GM19025 (cell line): ENCODE results near the gene APH1A.
"Not testable (repeated sequence)": the region's sequence is repeated elsewhere in the genome, so short reads cannot be mapped to it uniquely, and the experiment has no call there.

Experiments
- ATAC-seq: cut with Tn5 transposase; IDR thresholded peaks from one replicate; pipeline ENCODE4 v1.9.1; 2021; ENCODE audit warnings: mild to moderate bottlenecking, low read depth, moderate library complexity; ENCODE audit not compliant: unreplicated experiment

The APH1A gene

DNA sequence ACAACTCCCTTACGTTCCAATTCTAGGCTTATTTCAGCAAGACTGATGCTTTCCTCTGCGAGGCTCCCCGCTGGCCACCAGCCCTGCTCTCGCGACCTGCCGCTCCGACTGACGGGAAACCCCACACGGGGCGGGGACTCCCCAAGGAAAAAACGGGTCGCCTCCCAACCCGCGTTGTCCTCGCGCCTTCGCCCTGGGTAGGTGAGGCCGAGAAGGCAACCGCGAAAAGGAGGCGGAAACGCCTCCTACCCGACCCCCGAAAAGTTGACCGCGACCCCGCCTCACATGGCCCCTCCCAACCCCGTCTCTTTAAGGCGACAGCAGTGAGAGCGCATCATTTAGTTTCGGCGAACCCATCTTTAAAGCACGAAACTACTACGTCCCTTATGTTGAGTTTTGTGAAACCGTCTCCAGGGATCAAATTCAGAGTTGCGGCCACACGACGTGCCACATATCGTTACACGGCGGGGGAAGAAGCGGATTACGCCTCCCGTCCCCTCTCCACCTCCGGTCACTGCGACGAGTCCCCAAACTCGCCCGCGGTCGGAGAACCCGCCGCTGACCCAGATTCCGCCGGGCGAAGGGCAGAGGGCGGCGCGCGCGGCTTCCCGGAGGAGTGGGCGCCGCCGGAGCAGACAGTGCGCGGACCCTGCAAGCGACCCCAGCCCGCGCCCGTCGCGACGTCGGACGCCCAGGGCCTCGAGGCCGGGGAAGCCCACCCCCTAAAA, 34.1 kb downstream of the APH1A start:
- peak; percentile 48 for ATAC-seq

DNA sequence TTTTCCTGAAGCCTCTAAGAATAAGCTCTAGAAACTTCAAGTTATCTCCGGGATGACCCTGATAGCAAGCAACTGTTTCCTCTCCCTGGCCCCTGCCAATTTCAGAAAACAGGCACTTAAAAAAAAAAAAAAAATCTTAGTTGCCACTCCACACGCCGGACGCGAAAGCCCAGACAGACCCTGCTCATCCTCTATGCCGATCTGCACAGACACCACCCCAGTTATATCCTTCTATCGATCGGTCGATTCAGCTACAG, 34.6 kb downstream of the APH1A start:
- no peak for ATAC-seq

DNA sequence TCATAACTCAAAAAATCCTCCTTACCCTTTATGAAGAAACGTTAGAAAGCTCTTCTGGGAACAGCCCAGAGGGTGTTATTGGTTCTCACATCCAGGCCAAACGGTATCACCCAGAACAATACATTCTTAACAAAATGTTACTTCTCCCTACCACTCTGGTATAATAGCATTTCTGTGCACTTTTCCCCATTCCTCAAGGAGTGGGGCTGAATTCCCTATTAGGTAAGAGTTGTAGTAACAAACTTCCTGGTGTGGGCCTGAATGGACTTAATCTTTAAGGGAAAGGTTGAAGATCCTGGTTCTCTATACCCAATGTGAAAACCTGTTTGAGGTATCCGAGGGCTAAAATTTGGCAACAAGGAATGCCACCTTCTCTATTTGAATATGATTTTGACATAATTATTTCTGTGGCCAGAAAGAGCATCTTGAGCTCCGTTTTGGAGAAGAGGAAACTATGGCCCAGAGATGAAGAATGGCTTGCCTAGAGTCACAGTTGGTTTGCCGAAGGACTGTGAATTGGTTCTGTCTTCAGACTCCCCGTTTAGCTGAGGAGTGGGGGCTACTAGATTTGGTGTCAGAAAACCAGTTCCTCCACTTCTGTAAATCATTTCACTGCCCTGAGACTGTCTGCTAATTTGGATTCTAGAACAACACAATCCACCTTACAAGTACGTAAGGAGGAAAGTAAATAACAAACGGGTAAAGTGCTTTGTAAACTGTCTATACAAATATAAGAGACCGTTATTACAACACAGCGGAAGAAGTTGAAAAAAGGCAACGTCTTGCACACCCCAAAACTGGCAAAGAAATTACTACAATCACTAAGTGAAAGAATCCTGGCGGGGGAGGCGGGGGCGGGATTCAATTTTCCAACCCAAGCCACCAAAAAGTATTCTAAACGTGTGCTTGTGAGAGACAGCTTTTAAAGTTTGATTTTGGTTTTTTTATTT, 35.2 kb downstream of the APH1A start:
- no peak for ATAC-seq

DNA sequence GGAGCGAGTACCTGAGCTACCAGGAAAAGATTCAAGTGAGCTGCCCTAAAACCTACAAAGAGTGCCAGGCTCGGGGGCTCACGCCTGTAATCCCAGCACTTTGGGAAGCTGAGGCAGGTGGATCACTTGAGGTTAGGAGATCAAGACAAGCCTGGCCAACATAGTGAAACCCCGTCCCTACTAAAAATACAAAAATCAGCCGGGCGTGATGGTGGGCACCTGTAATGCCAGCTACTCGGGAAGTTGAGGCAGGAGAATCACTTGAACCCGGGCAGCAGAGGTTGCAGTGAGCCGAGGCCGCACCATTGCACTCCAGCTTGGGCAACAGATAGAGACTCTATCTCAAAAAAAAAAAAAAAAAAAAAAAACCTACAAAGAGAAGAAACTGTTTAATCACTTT, 35.9 kb downstream of the APH1A start:
- ATAC-seq, result not testable (repeated sequence)

DNA sequence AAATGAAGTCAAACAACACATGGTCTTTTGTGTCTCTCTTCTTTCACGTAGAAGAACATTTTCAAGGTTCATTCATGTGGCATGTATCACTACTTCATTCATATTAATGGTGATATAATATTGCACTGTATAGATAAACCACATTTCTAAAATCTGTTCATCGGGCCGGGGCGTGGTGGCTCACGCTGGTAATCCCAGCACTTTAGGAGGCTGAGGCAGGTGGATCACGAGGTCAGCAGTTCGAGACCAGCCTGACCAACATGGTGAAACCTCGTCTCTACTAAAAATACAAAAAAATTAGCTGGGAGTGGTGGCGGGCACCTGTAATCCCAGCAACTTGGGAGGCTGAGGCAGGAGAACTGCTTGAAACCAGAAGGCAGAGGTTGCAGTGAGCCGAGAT, 40.6 kb downstream of the APH1A start:
- ATAC-seq, result not testable (repeated sequence)

DNA sequence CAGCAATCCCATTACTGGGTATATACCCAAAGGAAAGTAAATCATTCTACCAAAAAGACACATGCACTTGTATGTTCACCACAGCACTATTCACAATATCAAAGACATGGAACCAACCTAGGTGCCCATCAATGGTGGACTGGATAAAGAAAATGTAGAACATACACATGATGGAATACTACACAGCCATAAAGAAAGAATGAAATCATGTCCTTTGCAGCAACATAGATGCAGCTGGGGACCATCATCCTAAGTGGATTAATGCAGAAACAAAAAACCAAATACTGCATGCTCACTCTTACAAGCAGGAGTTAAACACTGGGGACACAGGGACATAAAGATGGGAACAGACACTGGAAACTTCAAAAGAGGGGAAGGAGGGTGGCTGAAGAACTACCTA, 41.6 kb downstream of the APH1A start:
- no peak for ATAC-seq

DNA sequence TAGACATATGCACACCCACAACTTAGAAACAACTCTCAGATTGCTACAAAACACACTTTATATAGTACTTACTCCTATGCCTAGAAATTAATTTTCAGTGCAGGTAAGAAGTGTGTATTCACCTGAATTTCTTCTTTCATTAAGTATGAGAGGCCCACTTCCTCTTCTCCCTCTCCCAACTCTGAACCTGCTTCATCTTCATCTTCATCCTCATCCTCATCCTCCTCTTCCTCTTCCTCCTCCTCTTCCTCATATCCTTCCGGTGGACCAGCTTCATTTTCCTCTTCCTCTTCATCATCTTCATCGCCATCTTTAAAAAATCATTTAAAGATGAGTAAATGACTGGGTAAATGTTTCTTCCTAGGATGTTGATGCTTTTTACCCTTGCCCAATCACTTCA, 42.3 kb downstream of the APH1A start:
- no peak for ATAC-seq

DNA sequence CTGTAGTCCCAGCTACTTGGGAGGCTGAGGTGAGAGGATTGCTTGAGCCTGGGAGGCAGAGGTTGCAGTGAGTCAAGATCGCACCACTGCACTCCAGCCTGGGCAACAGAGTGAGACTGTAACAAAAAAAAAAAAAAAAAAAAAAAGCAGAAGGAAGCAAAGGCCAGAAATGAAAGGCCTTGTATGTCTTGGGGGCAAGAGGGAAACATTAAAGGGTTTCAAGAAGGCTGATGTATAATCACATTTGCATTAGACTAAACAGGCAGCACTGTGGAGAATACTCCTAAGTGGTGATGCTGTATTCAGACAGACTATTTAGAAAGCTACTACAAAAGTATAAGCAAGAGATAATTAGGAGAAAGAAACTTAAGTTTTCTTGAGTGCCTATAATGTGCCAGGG, 43.3 kb downstream of the APH1A start:
- ATAC-seq, result no peak

DNA sequence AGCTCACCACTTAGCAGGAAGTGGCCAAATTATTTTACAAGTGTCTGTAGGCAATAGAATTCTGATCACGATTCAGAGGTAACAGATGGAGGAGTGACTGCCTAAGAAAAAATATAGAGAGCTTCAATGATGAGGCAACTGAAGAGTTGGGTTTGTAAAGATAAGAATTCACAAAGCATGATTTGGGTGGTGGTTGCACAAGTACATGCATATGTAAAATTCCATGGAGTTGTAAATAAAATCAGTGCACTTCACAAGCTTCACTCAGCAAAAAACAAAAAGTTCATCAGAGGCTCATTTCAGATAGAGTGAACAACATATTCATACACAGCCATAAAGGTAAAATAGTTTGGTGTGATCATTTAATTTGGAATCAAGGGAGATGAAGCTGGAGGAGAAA, 43.8 kb downstream of the APH1A start:
- ATAC-seq, result no peak

DNA sequence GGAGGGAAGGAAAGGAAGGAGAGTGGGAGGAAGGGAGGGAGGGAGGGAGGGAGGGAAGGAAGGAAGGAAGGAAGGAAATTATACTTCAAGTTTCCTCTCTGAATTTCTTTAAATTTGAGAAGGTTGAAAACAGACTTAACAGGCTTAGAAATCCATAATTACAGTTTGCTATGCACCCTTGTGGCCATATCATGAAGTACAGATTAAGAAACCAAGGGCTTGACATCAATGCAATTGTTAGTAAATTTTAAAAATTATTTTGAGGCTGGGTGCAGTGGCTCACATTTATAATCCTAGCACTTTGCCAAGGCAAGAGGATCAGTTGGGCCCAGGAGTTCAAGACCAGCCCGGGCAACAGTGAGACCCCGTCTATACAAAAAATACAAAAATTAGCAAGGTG, 47.3 kb downstream of the APH1A start:
- no peak for ATAC-seq

DNA sequence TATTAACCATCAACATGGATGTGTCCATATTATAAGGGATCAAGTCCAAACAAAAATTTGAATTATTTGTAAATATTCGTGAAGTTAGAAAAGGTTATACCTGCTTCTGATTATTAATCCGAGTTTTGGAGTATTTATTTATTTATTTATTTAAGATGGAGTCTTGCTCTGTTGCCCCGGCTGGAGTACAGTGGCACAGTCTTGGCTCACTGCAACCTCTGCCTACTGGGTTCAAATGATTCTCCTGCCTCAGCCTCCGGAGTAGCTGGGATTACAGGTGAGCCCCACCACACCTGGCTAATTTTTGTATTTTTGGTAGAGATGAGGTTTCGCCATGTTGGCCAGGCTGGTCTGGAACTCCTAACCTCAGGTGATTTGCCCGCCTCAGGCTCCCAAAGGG, 53.0 kb downstream of the APH1A start:
- ATAC-seq, result not testable (repeated sequence)
